Naive B cell (primary cell): ENCODE measurements around the gene POGLUT3. TPM values are rescaled to one million over a fixed set of nuclear protein-coding genes. Genes with fewer than 3 reads are reported as not detected.
A peak's percentile ranks its signal among the peaks of the same experiment; 100 is the strongest.

Experiments used
- ATAC-seq, 2 donors: fragments of 150-1000 bp; cut with Tn5 transposase; 2 replicates each; pipeline ENCODE4 v1.10.0; 2021; ENCODE audit warnings: low read depth in 2 of 2, mild to moderate bottlenecking in 2 of 2, moderate library complexity in 2 of 2
- DNase-seq: peaks from one replicate; pipeline ENCODE4 v3.0.0; 2022
- H3K27ac Mint-ChIP-seq, 6 donors: one replicate each; pipeline ENCODE4 v1.8.0; 2020 to 2022; ENCODE audit warnings: mild to moderate bottlenecking in 6 of 6, mixed read lengths in 6 of 6, moderate library complexity in 5 of 6, inconsistent platforms in 2 of 6
- H3K27me3 Mint-ChIP-seq, 3 donors: one replicate each; pipeline ENCODE4 v1.8.0; 2021 to 2022; ENCODE audit warnings: mixed read lengths in 3 of 3, mild to moderate bottlenecking in 1 of 3
- H3K36me3 Mint-ChIP-seq, 2 donors: one replicate each; pipeline ENCODE4 v1.8.0; 2020 to 2022; ENCODE audit warnings: mixed read lengths in 2 of 2, inconsistent platforms in 1 of 2, mild to moderate bottlenecking in 1 of 2
- H3K4me1 Mint-ChIP-seq, 3 donors: one replicate each; pipeline ENCODE4 v1.8.0; 2020 to 2022; ENCODE audit warnings: mixed read lengths in 3 of 3, inconsistent platforms in 1 of 3, mild to moderate bottlenecking in 1 of 3, moderate library complexity in 1 of 3
- H3K4me3 Mint-ChIP-seq, 8 donors: one replicate each; pipeline ENCODE4 v1.8.0; 2020 to 2022; ENCODE audit warnings: mild to moderate bottlenecking in 8 of 8, mixed read lengths in 8 of 8, moderate library complexity in 8 of 8, inconsistent platforms in 2 of 8
- H3K9me3 Mint-ChIP-seq, 7 donors: one replicate each; pipeline ENCODE4 v1.8.0; 2020 to 2022; ENCODE audit warnings: mixed read lengths in 7 of 7, mild to moderate bottlenecking in 5 of 7, inconsistent platforms in 2 of 7, moderate library complexity in 1 of 7
- polyA plus RNA-seq, 6 donors: library from polyadenylated mRNA; unstranded; fragments of 300-500 nt; fragmentation: Illumina TruSeq; gene quantifications; one replicate each; pipeline ENCODE4 v1.2.3, GENCODE V29; 2021; ENCODE audit warnings: low read depth in 6 of 6

POGLUT3 gene
- polyA plus RNA-seq, 6 donors from 2014 or later = 1.5 to 5.1 (median 3.7) TPM

- peaks cover 13 to 21% (median 14%) of the 10 kb centered on the region in 3 donors for H3K4me1 Mint-ChIP-seq
- H3K4me3 Mint-ChIP-seq = peak overlapping the region in 1 of 8 donors; percentile 55
- H3K27me3 Mint-ChIP-seq = no peaks in the 10 kb centered on the region
- H3K36me3 Mint-ChIP-seq = no peaks in the 10 kb centered on the region
- H3K9me3 Mint-ChIP-seq = no peaks in the 10 kb centered on the region
- DNase-seq (no peak), ATAC-seq (no peak)
- H3K27ac Mint-ChIP-seq = peak overlapping the region in 1 of 6 donors; percentile 84
These were observed 2.9 kb downstream of the POGLUT3 start for GRCh38 chr11:108495326-108495725.

GRCh38 chr11:108494182-108494581 lies 4.0 kb downstream of the POGLUT3 start:
- peaks cover 0 to 4% of the 10 kb centered on the region in 2 donors for H3K36me3 Mint-ChIP-seq
- DNase-seq (no peak), ATAC-seq (no peak)
- H3K4me1 Mint-ChIP-seq = peaks cover 13 to 21% (median 14%) of the 10 kb centered on the region in 3 donors
- H3K27ac Mint-ChIP-seq = peak overlapping the region in 1 of 6 donors; percentile 36
- H3K4me3 Mint-ChIP-seq = peak overlapping the region in 1 of 8 donors; percentile 55
- no peaks in the 10 kb centered on the region for H3K9me3 Mint-ChIP-seq
- no peaks in the 10 kb centered on the region for H3K27me3 Mint-ChIP-seq

GRCh38 chr11:108491936-108492335 lies 6.2 kb downstream of the POGLUT3 start:
- Mint-ChIP-seq H3K27me3 (no peaks in the 10 kb centered on the region), H3K4me1 (peaks cover 3 to 6% (median 6%) of the 10 kb centered on the region in 3 donors), H3K9me3 (peaks cover 0 to 1% (median 0%) of the 10 kb centered on the region in 7 donors), H3K27ac (no peak overlapping the region), H3K4me3 (no peak overlapping the region), H3K36me3 (peaks cover 6 to 12% of the 10 kb centered on the region in 2 donors)
- ATAC-seq (no peak), DNase-seq (no peak)

GRCh38 chr11:108486828-108487227 lies 11.4 kb downstream of the POGLUT3 start:
- ATAC-seq (no peak), DNase-seq (no peak)
- Mint-ChIP-seq H3K36me3 (peaks cover 12 to 40% of the 10 kb centered on the region in 2 donors), H3K27me3 (no peaks in the 10 kb centered on the region), H3K9me3 (peaks cover 0 to 1% (median 0%) of the 10 kb centered on the region in 7 donors), H3K4me3 (no peak overlapping the region), H3K4me1 (no peaks in the 10 kb centered on the region), H3K27ac (no peak overlapping the region)

- Mint-ChIP-seq H3K9me3 (peaks cover 0 to 1% (median 0%) of the 10 kb centered on the region in 7 donors), H3K27ac (no peak overlapping the region), H3K4me1 (no peaks in the 10 kb centered on the region), H3K36me3 (peaks cover 12 to 43% of the 10 kb centered on the region in 2 donors), H3K4me3 (no peak overlapping the region), H3K27me3 (no peaks in the 10 kb centered on the region)
- DNase-seq (no peak), ATAC-seq (no peak)
These were observed 11.9 kb downstream of the POGLUT3 start for GRCh38 chr11:108486331-108486730.

GRCh38 chr11:108483163-108483562 lies 15.0 kb downstream of the POGLUT3 start:
- ATAC-seq = no peak
- peaks cover 0 to 1% (median 0%) of the 10 kb centered on the region in 7 donors for H3K9me3 Mint-ChIP-seq
- H3K27me3 Mint-ChIP-seq = no peaks in the 10 kb centered on the region

GRCh38 chr11:108474664-108475463 lies 23.3 kb downstream of the POGLUT3 start:
- no peak overlapping the region for H3K4me3 Mint-ChIP-seq
- DNase-seq (no peak), ATAC-seq (no peak)
- no peak overlapping the region for H3K27ac Mint-ChIP-seq
- no peaks in the 10 kb centered on the region for H3K9me3 Mint-ChIP-seq
- H3K36me3 Mint-ChIP-seq = peaks cover 7 to 11% of the 10 kb centered on the region in 2 donors
- no peaks in the 10 kb centered on the region for H3K27me3 Mint-ChIP-seq
- H3K4me1 Mint-ChIP-seq = no peaks in the 10 kb centered on the region

More at GRCh38 chr11:108483163-108483562, 15.0 kb downstream of the POGLUT3 start:
- Mint-ChIP-seq H3K36me3 (peaks cover 12 to 38% of the 10 kb centered on the region in 2 donors), H3K4me3 (no peak overlapping the region), H3K27ac (peak overlapping the region in 1 of 6 donors; percentile 13), H3K4me1 (no peaks in the 10 kb centered on the region)
- DNase-seq = no peak

GRCh38 chr11:108472681-108473080 lies 25.5 kb downstream of the POGLUT3 start:
- H3K4me1 Mint-ChIP-seq = peaks cover 0 to 6% (median 3%) of the 10 kb centered on the region in 3 donors
- no peak for DNase-seq
- no peak for ATAC-seq
- H3K36me3 Mint-ChIP-seq = peaks cover 7 to 11% of the 10 kb centered on the region in 2 donors
- H3K27ac Mint-ChIP-seq = no peak overlapping the region
- H3K27me3 Mint-ChIP-seq = no peaks in the 10 kb centered on the region
- no peak overlapping the region for H3K4me3 Mint-ChIP-seq
- no peaks in the 10 kb centered on the region for H3K9me3 Mint-ChIP-seq

- H3K27ac Mint-ChIP-seq = peak overlapping the region; percentile 99 to 100 (median 100)
- H3K4me1 Mint-ChIP-seq = peaks cover 8 to 25% (median 11%) of the 10 kb centered on the region in 3 donors
These were observed 29.7 kb downstream of the POGLUT3 start for GRCh38 chr11:108468478-108468864.

GRCh38 chr11:108467091-108467823 lies 30.9 kb downstream of the POGLUT3 start, which contains the start of gene C11orf65:
Gene C11orf65, minus strand, starts transcription at chr11:108467529. Its CDS starts 5,970 bp downstream, at chr11:108461559.
- no peaks in the 10 kb centered on the region for H3K9me3 Mint-ChIP-seq
- peak within 1 kb of the TSS; percentile 92 to 100 (median 98) for H3K4me3 Mint-ChIP-seq
- peak within 1 kb of the TSS; percentile 99 to 100 (median 100) for H3K27ac Mint-ChIP-seq

More at GRCh38 chr11:108468478-108468864, 29.7 kb downstream of the POGLUT3 start:
- no peak for DNase-seq
- peak overlapping the region; percentile 16 to 100 (median 94) for H3K4me3 Mint-ChIP-seq
- H3K9me3 Mint-ChIP-seq = no peaks in the 10 kb centered on the region
- no peaks in the 10 kb centered on the region for H3K27me3 Mint-ChIP-seq
- peaks cover 0 to 6% of the 10 kb centered on the region in 2 donors for H3K36me3 Mint-ChIP-seq
- no peak for ATAC-seq

GRCh38 chr11:108466405-108466804 lies 31.8 kb downstream of the POGLUT3 start:
- Mint-ChIP-seq H3K9me3 (no peaks in the 10 kb centered on the region), H3K27ac (peak overlapping the region; percentile 99 to 100 (median 100)), H3K36me3 (peaks cover 0 to 4% of the 10 kb centered on the region in 2 donors), H3K4me1 (peaks cover 8 to 25% (median 11%) of the 10 kb centered on the region in 3 donors), H3K27me3 (no peaks in the 10 kb centered on the region), H3K4me3 (peak overlapping the region; percentile 92 to 100 (median 98))
- no peak for ATAC-seq
- DNase-seq = no peak

More at GRCh38 chr11:108467091-108467823, 30.9 kb downstream of the POGLUT3 start, which contains the start of gene C11orf65:
- ATAC-seq (peak; percentile 92 to 94), DNase-seq (peak; percentile 95)
- Mint-ChIP-seq H3K36me3 (peaks cover 0 to 4% of the 10 kb centered on the region in 2 donors), H3K4me1 (peaks cover 8 to 25% (median 11%) of the 10 kb centered on the region in 3 donors), H3K27me3 (no peaks in the 10 kb centered on the region)

- H3K4me3 Mint-ChIP-seq = no peak overlapping the region
- peaks cover 6 to 38% (median 21%) of the 10 kb centered on the region in 7 donors for H3K9me3 Mint-ChIP-seq
These were observed 44.9 kb downstream of the POGLUT3 start for GRCh38 chr11:108453207-108453835.

More at GRCh38 chr11:108453207-108453835, 44.9 kb downstream of the POGLUT3 start:
- ATAC-seq = no peak
- no peaks in the 10 kb centered on the region for H3K4me1 Mint-ChIP-seq
- no peak for DNase-seq
- H3K36me3 Mint-ChIP-seq = peaks cover 10 to 17% of the 10 kb centered on the region in 2 donors
- H3K27ac Mint-ChIP-seq = no peak overlapping the region
- H3K27me3 Mint-ChIP-seq = peaks cover 0 to 5% (median 0%) of the 10 kb centered on the region in 3 donors
